Osteocyte (in vitro differentiated cells): ENCODE results near the gene RAB35. TPM values are rescaled to one million over a fixed set of nuclear protein-coding genes. Genes with fewer than 3 reads are reported as not detected.

ENCODE experiments used
- DNase-seq: peaks from one replicate; pipeline ENCODE4 v3.0.0; 2021; ENCODE audit warnings: mixed read lengths; ENCODE audit not compliant: unreplicated experiment; ENCODE audit errors: extremely low spot score
- H3K27ac Mint-ChIP-seq: one replicate; pipeline ENCODE4 v1.8.0; 2021; ENCODE audit warnings: mild to moderate bottlenecking, mixed read lengths; ENCODE audit not compliant: unreplicated experiment
- H3K27me3 Mint-ChIP-seq: one replicate; pipeline ENCODE4 v1.8.0; 2021; ENCODE audit warnings: mixed read lengths; ENCODE audit not compliant: unreplicated experiment
- H3K36me3 Mint-ChIP-seq: one replicate; pipeline ENCODE4 v1.8.0; 2021; ENCODE audit warnings: mixed read lengths; ENCODE audit not compliant: unreplicated experiment
- H3K4me1 Mint-ChIP-seq: one replicate; pipeline ENCODE4 v1.8.0; 2021; ENCODE audit warnings: mixed read lengths; ENCODE audit not compliant: unreplicated experiment
- H3K4me3 Mint-ChIP-seq: one replicate; pipeline ENCODE4 v1.8.0; 2021; ENCODE audit warnings: mild to moderate bottlenecking, moderate library complexity, mixed read lengths; ENCODE audit not compliant: unreplicated experiment
- H3K9me3 Mint-ChIP-seq: one replicate; pipeline ENCODE4 v1.8.0; 2021; ENCODE audit warnings: mixed read lengths; ENCODE audit not compliant: unreplicated experiment
- total RNA-seq: library from RNA; stranded (reverse); gene quantifications from 2 replicates; pipeline ENCODE4 v1.2.1, GENCODE V29; 2021
- TF ChIP-seq, protein P1 (sequence below): fragments of 200-600 bp; sonication (generic); IDR thresholded peaks from 2 replicates; pipeline ENCODE4 v1.5.0; 2021; ENCODE audit warnings: antibody characterized with exemption, mild to moderate bottlenecking, moderate library complexity

Gene RAB35
- total RNA-seq, 1 donor from 2014 or later: 47.1 TPM

DNA sequence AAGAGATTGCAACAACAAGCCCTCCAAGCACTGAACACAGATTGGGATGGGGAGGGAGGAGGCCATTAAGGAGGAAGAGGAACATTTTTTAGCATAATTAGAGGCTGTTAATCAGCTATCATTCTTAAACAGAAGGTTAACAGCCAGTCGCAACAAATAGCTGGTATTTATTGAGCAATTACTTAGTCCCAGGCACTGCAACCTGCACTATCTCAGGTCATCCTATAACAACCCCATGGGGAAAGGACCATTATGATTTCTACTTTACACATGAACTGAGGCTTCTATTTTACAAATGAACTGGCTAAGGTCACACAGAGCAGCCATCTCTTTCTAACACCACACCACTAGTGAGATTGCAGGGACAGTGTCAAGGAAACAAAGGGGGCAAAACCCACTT is 10.4 kb downstream of the RAB35 start:
- Mint-ChIP-seq H3K27ac (no peak overlapping the region), H3K27me3 (no peaks in the 10 kb centered on the region), H3K9me3 (no peaks in the 10 kb centered on the region), H3K4me1 (peaks cover 22% of the 10 kb centered on the region), H3K4me3 (no peak overlapping the region), H3K36me3 (peaks cover 9% of the 10 kb centered on the region)
- no peak for DNase-seq
- TF ChIP-seq, protein P1, sequence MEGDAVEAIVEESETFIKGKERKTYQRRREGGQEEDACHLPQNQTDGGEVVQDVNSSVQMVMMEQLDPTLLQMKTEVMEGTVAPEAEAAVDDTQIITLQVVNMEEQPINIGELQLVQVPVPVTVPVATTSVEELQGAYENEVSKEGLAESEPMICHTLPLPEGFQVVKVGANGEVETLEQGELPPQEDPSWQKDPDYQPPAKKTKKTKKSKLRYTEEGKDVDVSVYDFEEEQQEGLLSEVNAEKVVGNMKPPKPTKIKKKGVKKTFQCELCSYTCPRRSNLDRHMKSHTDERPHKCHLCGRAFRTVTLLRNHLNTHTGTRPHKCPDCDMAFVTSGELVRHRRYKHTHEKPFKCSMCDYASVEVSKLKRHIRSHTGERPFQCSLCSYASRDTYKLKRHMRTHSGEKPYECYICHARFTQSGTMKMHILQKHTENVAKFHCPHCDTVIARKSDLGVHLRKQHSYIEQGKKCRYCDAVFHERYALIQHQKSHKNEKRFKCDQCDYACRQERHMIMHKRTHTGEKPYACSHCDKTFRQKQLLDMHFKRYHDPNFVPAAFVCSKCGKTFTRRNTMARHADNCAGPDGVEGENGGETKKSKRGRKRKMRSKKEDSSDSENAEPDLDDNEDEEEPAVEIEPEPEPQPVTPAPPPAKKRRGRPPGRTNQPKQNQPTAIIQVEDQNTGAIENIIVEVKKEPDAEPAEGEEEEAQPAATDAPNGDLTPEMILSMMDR: no peak

- TF ChIP-seq, protein P1: no peak
- DNase-seq: no peak
- peaks cover 10% of the 10 kb centered on the region for H3K36me3 Mint-ChIP-seq
Observed at GRCh38 chr12:120103371-120103770, 13.2 kb downstream of the RAB35 start.

GRCh38 chr12:120103044-120103338 is 13.6 kb downstream of the RAB35 start:
- Mint-ChIP-seq H3K9me3 (no peaks in the 10 kb centered on the region), H3K27me3 (no peaks in the 10 kb centered on the region), H3K4me3 (no peak overlapping the region), H3K27ac (no peak overlapping the region), H3K4me1 (peaks cover 8% of the 10 kb centered on the region), H3K36me3 (peaks cover 13% of the 10 kb centered on the region)
- no peak for DNase-seq
- TF ChIP-seq, protein P1: no peak

More at GRCh38 chr12:120103371-120103770, 13.2 kb downstream of the RAB35 start:
- Mint-ChIP-seq H3K27me3 (no peaks in the 10 kb centered on the region), H3K4me3 (no peak overlapping the region), H3K27ac (no peak overlapping the region), H3K9me3 (no peaks in the 10 kb centered on the region), H3K4me1 (peaks cover 10% of the 10 kb centered on the region)

DNA sequence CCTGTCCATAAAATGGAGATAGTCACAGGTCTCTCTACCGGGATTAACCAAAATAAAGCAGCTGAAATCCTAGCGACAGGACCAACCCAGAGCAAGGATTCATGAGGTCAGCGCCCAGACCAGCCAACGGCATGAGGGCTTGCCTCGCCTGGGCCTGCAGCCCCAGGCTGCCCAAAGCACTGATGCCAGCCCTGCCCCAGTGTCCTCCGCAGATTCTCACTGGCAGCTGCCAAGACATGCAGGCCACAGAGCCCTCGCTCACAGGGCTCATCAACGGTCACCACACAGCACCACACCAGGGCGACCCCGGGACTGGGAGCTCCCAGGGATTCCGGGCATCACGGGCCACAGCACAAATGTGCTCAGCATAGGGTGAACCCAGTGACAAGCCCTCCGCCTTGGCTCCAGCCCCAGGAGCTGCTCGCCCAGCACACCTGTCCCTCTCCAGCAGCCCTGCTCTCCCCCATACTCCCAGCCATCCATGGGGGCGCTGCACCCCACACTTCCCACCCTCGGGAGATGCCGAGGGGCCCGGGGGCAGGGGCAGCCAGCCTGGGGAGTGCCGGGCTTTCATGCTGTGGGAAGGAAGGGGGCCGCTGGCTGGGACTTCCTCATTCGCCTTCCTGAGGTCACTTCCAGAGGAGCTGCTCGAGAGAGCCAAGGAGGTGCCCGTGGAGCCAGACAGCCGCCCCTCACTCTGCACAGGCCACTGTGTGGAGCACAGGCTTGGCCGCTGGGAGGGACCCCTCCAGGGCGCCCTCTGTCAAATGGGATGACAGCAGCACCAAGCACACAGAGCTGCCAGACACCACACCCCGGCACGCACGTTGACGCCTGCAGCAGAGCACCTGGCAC is 14.1 kb downstream of the RAB35 start:
- DNase-seq: no peak
- peaks cover 8% of the 10 kb centered on the region for H3K4me1 Mint-ChIP-seq
- peaks cover 14% of the 10 kb centered on the region for H3K36me3 Mint-ChIP-seq
- TF ChIP-seq, protein P1: no peak
- no peaks in the 10 kb centered on the region for H3K9me3 Mint-ChIP-seq
- no peaks in the 10 kb centered on the region for H3K27me3 Mint-ChIP-seq
- H3K27ac Mint-ChIP-seq: no peak overlapping the region
- no peak overlapping the region for H3K4me3 Mint-ChIP-seq

GRCh38 chr12:120101617-120102016 is 14.9 kb downstream of the RAB35 start:
- Mint-ChIP-seq H3K27ac (no peak overlapping the region), H3K27me3 (no peaks in the 10 kb centered on the region), H3K4me3 (no peak overlapping the region), H3K9me3 (no peaks in the 10 kb centered on the region), H3K4me1 (peaks cover 8% of the 10 kb centered on the region), H3K36me3 (peaks cover 14% of the 10 kb centered on the region)
- DNase-seq: no peak
- TF ChIP-seq, protein P1: no peak
